GM18526 (cell line): ENCODE measurements around the gene HSPA12A.

Source experiments
- POLR2A ChIP-seq: IDR thresholded peaks from 3 replicates; pipeline ENCODE4 v1.6.1; 2011; ENCODE audit not compliant: insufficient read length; ENCODE audit errors: extremely low read depth

HSPA12A gene

GRCh38 chr10:116761883-116762282, 19.5 kb upstream of the HSPA12A start:
- no peak for TF ChIP-seq POLR2A

- no peak for TF ChIP-seq POLR2A
Observed at GRCh38 chr10:116760919-116761318, 18.6 kb upstream of the HSPA12A start.

GRCh38 chr10:116757246-116757645, 14.9 kb upstream of the HSPA12A start:
- no peak for TF ChIP-seq POLR2A

GRCh38 chr10:116756277-116756676, 13.9 kb upstream of the HSPA12A start:
- no peak for TF ChIP-seq POLR2A

GRCh38 chr10:116753759-116754158, 11.4 kb upstream of the HSPA12A start:
- no peak for TF ChIP-seq POLR2A

GRCh38 chr10:116752969-116753665, 10.8 kb upstream of the HSPA12A start:
- no peak for TF ChIP-seq POLR2A

- no peak for TF ChIP-seq POLR2A
Observed at GRCh38 chr10:116752563-116752962, 10.2 kb upstream of the HSPA12A start.

GRCh38 chr10:116748471-116748870, 6.1 kb upstream of the HSPA12A start:
- TF ChIP-seq POLR2A, result no peak

- TF ChIP-seq POLR2A, result no peak
Observed at GRCh38 chr10:116748041-116748440, 5.7 kb upstream of the HSPA12A start.

- TF ChIP-seq POLR2A, result no peak
Observed at GRCh38 chr10:116747325-116747724, 5.0 kb upstream of the HSPA12A start.

GRCh38 chr10:116744885-116745284, 2.5 kb upstream of the HSPA12A start:
- TF ChIP-seq POLR2A, result no peak

GRCh38 chr10:116744163-116744753, 1.9 kb upstream of the HSPA12A start:
- no peak for TF ChIP-seq POLR2A

- TF ChIP-seq POLR2A, result no peak
Observed at GRCh38 chr10:116743266-116744064, 1.1 kb upstream of the HSPA12A start.

- no peak for TF ChIP-seq POLR2A
Observed at GRCh38 chr10:116741391-116742351, 695 bp downstream of the HSPA12A start.

- TF ChIP-seq POLR2A, result no peak
Observed at GRCh38 chr10:116740971-116741370, 1.4 kb downstream of the HSPA12A start.
